ENCODE measurements around the gene CXCR3.
"Not testable (repeated sequence)": the region's sequence is repeated elsewhere in the genome, so short reads cannot be mapped to it uniquely, and the experiment has no call there.

Gene CXCR3

GRCh38 chrX:71636438-71637252, 18.3 kb upstream of the CXCR3 start:
- DNase-seq (ENCODE audit: low read depth), result no peak

GRCh38 chrX:71634366-71634765, 16.1 kb upstream of the CXCR3 start:
- no peak for DNase-seq (ENCODE audit: low read depth)

DNA sequence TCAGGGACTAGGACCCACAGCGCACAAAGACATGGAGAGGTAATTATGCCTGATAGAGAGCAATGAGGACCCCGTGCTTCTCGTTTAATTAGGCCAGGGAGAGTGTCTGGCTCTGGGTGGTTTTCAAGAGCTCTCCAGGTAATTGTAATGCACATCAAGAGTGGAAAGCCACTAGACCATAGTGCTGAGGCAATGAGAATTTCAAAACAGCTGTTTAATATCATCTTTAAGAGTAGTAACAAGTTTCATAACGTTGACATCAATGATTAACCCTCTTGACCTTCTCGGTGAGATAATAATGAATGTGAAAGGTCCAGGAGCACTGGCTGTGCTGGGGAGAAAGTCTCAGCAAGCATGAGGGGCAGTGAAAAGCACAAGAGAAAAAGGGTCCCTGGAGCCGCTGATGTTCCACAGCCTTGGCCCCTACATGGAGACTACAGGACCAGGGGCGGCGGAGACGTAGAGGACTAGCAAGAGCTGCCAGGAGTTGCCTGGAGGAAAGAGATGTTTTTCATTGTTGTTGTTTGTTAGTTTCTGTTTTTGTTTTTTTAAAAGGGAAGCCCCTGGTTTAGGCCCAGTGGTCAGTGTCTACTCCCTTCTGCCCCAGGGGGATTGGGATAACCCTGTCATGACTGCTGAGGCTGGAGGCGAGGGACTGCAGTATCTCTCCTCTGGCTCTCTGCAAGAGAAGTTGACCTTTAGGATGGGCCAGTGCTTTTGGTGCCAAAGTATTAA, 14.8 kb upstream of the CXCR3 start:
- DNase-seq (ENCODE audit: low read depth), result no peak

GRCh38 chrX:71629467-71629866, 11.2 kb upstream of the CXCR3 start:
- no peak for DNase-seq (ENCODE audit: low read depth)

DNA sequence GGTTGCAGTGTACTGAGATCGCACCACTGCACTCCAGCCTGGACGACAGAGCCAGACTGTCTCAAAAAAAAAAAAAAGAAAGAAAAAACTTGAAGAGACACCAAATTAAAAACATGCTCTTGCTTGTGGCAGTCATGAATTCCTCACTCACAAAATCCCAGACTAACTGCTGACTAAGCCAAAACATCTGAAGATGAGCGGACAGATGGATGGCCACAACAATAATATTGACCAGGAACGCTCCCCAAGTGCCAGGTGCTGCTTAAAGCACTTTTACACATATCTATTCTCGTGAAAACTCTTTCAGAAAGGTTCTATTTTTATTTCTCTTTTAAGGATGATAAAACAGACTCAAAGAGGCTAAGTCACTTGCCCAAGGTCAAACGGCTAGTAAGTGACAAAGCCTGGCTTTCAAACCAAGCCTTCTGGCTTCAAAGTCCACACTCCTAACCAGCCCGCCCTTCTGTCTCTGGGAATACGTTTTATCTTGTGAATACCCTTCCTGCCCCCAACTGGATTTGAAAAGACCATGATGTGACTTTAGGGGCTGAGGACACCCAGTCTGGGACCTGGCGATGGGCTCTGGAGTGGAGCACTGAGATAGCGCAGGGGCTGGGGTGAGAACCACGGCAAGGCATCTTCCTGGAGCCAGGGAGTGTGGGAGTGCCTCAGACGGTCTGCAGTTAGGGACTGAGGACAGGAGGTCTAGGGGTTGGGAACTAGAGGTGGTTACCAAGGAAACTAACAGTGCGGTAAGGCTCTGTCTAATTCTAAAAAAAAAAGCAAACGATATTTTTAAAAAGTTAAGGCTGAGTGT, 9.5 kb upstream of the CXCR3 start:
- no peak for DNase-seq (ENCODE audit: low read depth)

- no peak for DNase-seq (ENCODE audit: low read depth)
Observed at GRCh38 chrX:71626576-71626975, 8.3 kb upstream of the CXCR3 start.

GRCh38 chrX:71625471-71625870, 7.2 kb upstream of the CXCR3 start:
- DNase-seq (ENCODE audit: low read depth), result no peak

GRCh38 chrX:71623714-71624113, 5.4 kb upstream of the CXCR3 start:
- no peak for DNase-seq (ENCODE audit: low read depth)

- peak; percentile 72 for DNase-seq (ENCODE audit: low read depth)
Observed at GRCh38 chrX:71622576-71623450, 4.5 kb upstream of the CXCR3 start.

- DNase-seq (ENCODE audit: low read depth), result no peak
Observed at GRCh38 chrX:71622032-71622575, 3.8 kb upstream of the CXCR3 start.

- DNase-seq (ENCODE audit: low read depth), result no peak
Observed at GRCh38 chrX:71621603-71622002, 3.3 kb upstream of the CXCR3 start.

GRCh38 chrX:71619986-71620385, 1.7 kb upstream of the CXCR3 start:
- DNase-seq (ENCODE audit: low read depth), result no peak

GRCh38 chrX:71619193-71619592, 882 bp upstream of the CXCR3 start:
- peak; percentile 29 for DNase-seq (ENCODE audit: low read depth)

DNA sequence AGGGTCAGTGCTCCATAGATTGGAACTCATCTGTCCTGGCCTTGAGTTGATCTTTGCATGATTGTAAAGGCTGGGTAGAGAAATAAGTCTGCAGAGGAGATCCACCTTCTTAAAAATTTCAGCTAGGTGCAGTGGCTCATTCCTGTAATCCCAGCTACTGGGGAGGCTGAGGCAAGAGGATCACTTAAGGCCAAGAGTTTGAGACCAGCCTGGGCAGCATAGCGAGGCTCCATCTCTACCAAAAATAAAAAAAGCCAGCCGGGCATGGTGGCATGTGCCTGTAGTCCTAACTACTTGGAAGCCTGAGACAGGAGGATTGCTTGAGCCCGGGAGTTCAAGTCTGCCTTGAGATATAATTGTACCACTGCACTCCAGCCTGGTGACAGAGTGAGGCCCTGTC, 476 bp upstream of the CXCR3 start:
- DNase-seq (ENCODE audit: low read depth), result no peak

GRCh38 chrX:71617742-71618141, 569 bp downstream of the CXCR3 start:
- DNase-seq (ENCODE audit: low read depth), result no peak

GRCh38 chrX:71616672-71617529, 1.4 kb downstream of the CXCR3 start:
- no peak for DNase-seq (ENCODE audit: low read depth)

GRCh38 chrX:71615954-71616353, 2.4 kb downstream of the CXCR3 start:
- DNase-seq (ENCODE audit: low read depth), result no peak

- DNase-seq (ENCODE audit: low read depth), result no peak
Observed at GRCh38 chrX:71615056-71615455, 3.3 kb downstream of the CXCR3 start.

GRCh38 chrX:71612256-71612655, 6.1 kb downstream of the CXCR3 start:
- DNase-seq (ENCODE audit: low read depth), result no peak

DNA sequence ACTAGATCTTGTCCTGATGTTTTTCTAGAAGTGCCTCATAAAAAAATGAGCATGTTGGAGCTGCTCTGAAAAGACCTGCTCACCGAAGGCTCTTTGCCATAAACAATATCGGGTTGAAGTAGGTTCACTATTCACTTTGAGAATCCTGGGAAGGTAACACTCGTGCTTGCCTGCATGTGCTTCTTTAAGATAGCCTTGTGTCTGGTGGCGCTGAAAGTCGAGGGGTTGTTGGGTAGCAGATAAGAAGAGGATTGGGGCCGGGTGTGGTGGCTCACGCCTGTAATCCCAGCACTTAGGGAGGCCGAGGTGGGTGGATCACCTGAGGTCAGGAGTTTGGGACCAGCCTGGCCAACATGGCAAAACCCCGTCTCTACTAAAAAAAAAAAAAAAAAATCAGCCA, 6.6 kb downstream of the CXCR3 start:
- not testable (repeated sequence) for DNase-seq (ENCODE audit: low read depth)

Data from activated T-helper 1 cell treated with Interleukin-2 at 50 U/mL for 16 hours (primary cell).